ENCODE data around the gene SLC38A7. TPM values are rescaled to one million over a fixed set of nuclear protein-coding genes. Genes with fewer than 3 reads are reported as not detected.

The SLC38A7 gene
- total and polyA plus RNA-seq, 2 of the 13 experiments (the other 11 are each of a cell fraction or from before 2014, with no cell fraction given): 13.2 to 14.1 TPM

- TF ChIP-seq SNAPC5 (CRISPR knock-in tag; IDR thresholded peaks at IDR 0.05; ENCODE audit: borderline replicate concordance): no peak
Observed at GRCh38 chr16:58678716-58679115, 5.9 kb downstream of the SLC38A7 start (continued).

GRCh38 chr16:58678269-58678668 is 6.3 kb downstream of the SLC38A7 start:
- CTCF ChIA-PET (ENCODE audit: low intra/inter-chr PET ratio, low total read pairs): interaction anchor here (1.3 kb wide), 1 partner anchor 78 kb away, joined by 9 read pairs; no protein-coding TSS in a partner anchor
- no peak overlapping the region for H3K4me2 ChIP-seq (ENCODE audit: low read depth, low read length)
- in situ Hi-C loops (cut with HindIII; ENCODE audit: extremely low pct_ligation_motif_present, low pct_unique_long_range_greater_than_20kb): no loop called here

More at GRCh38 chr16:58678269-58678668, 6.3 kb downstream of the SLC38A7 start:
- TF ChIP-seq IRF2 (CRISPR knock-in tag; IDR thresholded peaks at IDR 0.05) (no peak), ZHX1 (CRISPR knock-in tag; IDR thresholded peaks at IDR 0.05; ENCODE audit: low read depth) (no peak), PHB2 (IDR thresholded peaks at IDR 0.05; ENCODE audit: partially characterized antibody) (no peak), ZUFSP (CRISPR knock-in tag; IDR thresholded peaks at IDR 0.05; ENCODE audit: borderline replicate concordance) (no peak), ZFP37 (CRISPR knock-in tag; IDR thresholded peaks at IDR 0.05; ENCODE audit: borderline replicate concordance) (no peak), MATR3 (CRISPR knock-in tag; IDR thresholded peaks at IDR 0.05) (no peak), NCOR1 (IDR thresholded peaks at IDR 0.05; ENCODE audit: borderline replicate concordance, low read length) (no peak)
- TF ChIP-seq, protein P1, sequence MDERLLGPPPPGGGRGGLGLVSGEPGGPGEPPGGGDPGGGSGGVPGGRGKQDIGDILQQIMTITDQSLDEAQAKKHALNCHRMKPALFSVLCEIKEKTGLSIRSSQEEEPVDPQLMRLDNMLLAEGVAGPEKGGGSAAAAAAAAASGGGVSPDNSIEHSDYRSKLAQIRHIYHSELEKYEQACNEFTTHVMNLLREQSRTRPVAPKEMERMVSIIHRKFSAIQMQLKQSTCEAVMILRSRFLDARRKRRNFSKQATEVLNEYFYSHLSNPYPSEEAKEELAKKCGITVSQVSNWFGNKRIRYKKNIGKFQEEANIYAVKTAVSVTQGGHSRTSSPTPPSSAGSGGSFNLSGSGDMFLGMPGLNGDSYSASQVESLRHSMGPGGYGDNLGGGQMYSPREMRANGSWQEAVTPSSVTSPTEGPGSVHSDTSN (CRISPR knock-in tag; IDR thresholded peaks at IDR 0.05): no peak
- TF ChIP-seq, protein P2, sequence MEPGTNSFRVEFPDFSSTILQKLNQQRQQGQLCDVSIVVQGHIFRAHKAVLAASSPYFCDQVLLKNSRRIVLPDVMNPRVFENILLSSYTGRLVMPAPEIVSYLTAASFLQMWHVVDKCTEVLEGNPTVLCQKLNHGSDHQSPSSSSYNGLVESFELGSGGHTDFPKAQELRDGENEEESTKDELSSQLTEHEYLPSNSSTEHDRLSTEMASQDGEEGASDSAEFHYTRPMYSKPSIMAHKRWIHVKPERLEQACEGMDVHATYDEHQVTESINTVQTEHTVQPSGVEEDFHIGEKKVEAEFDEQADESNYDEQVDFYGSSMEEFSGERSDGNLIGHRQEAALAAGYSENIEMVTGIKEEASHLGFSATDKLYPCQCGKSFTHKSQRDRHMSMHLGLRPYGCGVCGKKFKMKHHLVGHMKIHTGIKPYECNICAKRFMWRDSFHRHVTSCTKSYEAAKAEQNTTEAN (CRISPR knock-in tag; conservative IDR thresholded peaks at IDR 0.05): no peak
- peaks cover 6% of the 10 kb centered on the region for H3K4me1 ChIP-seq (ENCODE audit: insufficient read depth, low read length)
- WGBS (ENCODE audit: low lambda C conversion rate): 93% methylated on average over 4 of the region's 4 CpGs
- H3K79me2 ChIP-seq (ENCODE audit: insufficient read depth, low read length): peaks cover 2% of the 10 kb centered on the region
- no peak overlapping the region for H3K9ac ChIP-seq (ENCODE audit: insufficient read depth, low read depth, low read length)
- H3K9me3 ChIP-seq (ENCODE audit: low read length): no peaks in the 10 kb centered on the region
- FAIRE-seq (no peak), DNase-seq (ENCODE audit: low spot score) (no peak), ATAC-seq (no peak)
- no peaks in the 10 kb centered on the region for H4K20me1 ChIP-seq (ENCODE audit: insufficient read depth, low read length)
- POLR2A ChIA-PET: no interaction called here
- H2AFZ ChIP-seq (ENCODE audit: low read length): no peak overlapping the region
- no peak overlapping the region for H3K4me3 ChIP-seq (replicated peaks in 1 of 3; ENCODE audit: insufficient read depth in 1 of 3, low read depth in 2 of 3, low read length in 3 of 3)
- H3K36me3 ChIP-seq (replicated peaks in 1 of 2; ENCODE audit: control insufficient read depth in 1 of 2, insufficient read depth in 2 of 2, low read length in 2 of 2): peaks cover 9 to 33% of the 10 kb centered on the region in 2 experiments
- no TSS peak for BruUV-seq (replicated peaks)
- intact Hi-C loops (cut with micrococcal nuclease; ENCODE audit: unreplicated experiment): loop anchor here (1.0 kb wide), 1 partner anchor 78 kb away; no protein-coding TSS in a partner anchor
- no peaks in the 10 kb centered on the region for H3K27me3 ChIP-seq (ENCODE audit: control insufficient read depth in 1 of 2, insufficient read depth in 2 of 2, low read length in 2 of 2)
- H3K27ac ChIP-seq (ENCODE audit: extremely low read length, insufficient read depth, low read length): no peak overlapping the region

Data from HepG2 (cell line).